HFF-Myc (cell line): ENCODE data around the gene FSTL5.

Experiments used
- DNase-seq: peaks from one replicate; pipeline ENCODE4 v3.0.0-alpha.2; 2011; ENCODE audit warnings: low read depth; ENCODE audit errors: extremely low read depth
- H3K4me3 ChIP-seq: replicated peaks from 2 replicates; pipeline ENCODE4 v1.5.1; 2011; ENCODE audit warnings: low read depth, mild to moderate bottlenecking, control low read depth, low read length
- TF ChIP-seq, protein P1 (sequence below): IDR thresholded peaks from 2 replicates; pipeline ENCODE4 v1.5.1; 2012; ENCODE audit warnings: mild to moderate bottlenecking, low read depth, low read length, control low read depth; ENCODE audit errors: missing control alignments

FSTL5 gene

GRCh38 chr4:162056990-162057389, 106.8 kb downstream of the FSTL5 start:
- TF ChIP-seq, protein P1, sequence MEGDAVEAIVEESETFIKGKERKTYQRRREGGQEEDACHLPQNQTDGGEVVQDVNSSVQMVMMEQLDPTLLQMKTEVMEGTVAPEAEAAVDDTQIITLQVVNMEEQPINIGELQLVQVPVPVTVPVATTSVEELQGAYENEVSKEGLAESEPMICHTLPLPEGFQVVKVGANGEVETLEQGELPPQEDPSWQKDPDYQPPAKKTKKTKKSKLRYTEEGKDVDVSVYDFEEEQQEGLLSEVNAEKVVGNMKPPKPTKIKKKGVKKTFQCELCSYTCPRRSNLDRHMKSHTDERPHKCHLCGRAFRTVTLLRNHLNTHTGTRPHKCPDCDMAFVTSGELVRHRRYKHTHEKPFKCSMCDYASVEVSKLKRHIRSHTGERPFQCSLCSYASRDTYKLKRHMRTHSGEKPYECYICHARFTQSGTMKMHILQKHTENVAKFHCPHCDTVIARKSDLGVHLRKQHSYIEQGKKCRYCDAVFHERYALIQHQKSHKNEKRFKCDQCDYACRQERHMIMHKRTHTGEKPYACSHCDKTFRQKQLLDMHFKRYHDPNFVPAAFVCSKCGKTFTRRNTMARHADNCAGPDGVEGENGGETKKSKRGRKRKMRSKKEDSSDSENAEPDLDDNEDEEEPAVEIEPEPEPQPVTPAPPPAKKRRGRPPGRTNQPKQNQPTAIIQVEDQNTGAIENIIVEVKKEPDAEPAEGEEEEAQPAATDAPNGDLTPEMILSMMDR = no peak
- no peak overlapping the region for H3K4me3 ChIP-seq
- no peak for DNase-seq

- no peak for DNase-seq
- H3K4me3 ChIP-seq = no peak overlapping the region
- TF ChIP-seq, protein P1 = no peak
These were observed 117.7 kb downstream of the FSTL5 start for GRCh38 chr4:162046135-162046534.

- TF ChIP-seq, protein P1 = no peak
- H3K4me3 ChIP-seq = no peak overlapping the region
- DNase-seq = no peak
These were observed 125.7 kb downstream of the FSTL5 start for GRCh38 chr4:162038112-162038511.

- TF ChIP-seq, protein P1 = no peak
- no peak overlapping the region for H3K4me3 ChIP-seq
- no peak for DNase-seq
These were observed 145.9 kb downstream of the FSTL5 start for GRCh38 chr4:162017863-162018262.

GRCh38 chr4:162016991-162017390, 146.8 kb downstream of the FSTL5 start:
- no peak overlapping the region for H3K4me3 ChIP-seq
- no peak for DNase-seq
- TF ChIP-seq, protein P1 = no peak

- H3K4me3 ChIP-seq = no peak overlapping the region
- DNase-seq = no peak
- TF ChIP-seq, protein P1 = no peak
These were observed 147.6 kb downstream of the FSTL5 start for GRCh38 chr4:162016219-162016618.

GRCh38 chr4:162015090-162015489, 148.7 kb downstream of the FSTL5 start:
- no peak overlapping the region for H3K4me3 ChIP-seq
- DNase-seq = no peak
- TF ChIP-seq, protein P1 = no peak
